IMR-90 (cell line): ENCODE results near the gene DMD. TPM values are rescaled to one million over a fixed set of nuclear protein-coding genes. Genes with fewer than 3 reads are reported as not detected.

ENCODE experiments used
- ATAC-seq: fragments of 200-7000 bp; cut with Tn5 transposase; 2 replicates; pipeline ENCODE4 v1.9.1; 2020; ENCODE audit warnings: low read depth, mild to moderate bottlenecking, moderate library complexity
- BruUV-seq: library from RNA; stranded (reverse); fragments of 400-500 nt; replicated peaks from 2 replicates; lab custom pipeline; 2021; lab: Mats Ljungman, UMichigan
- CTCF ChIA-PET: fragments of 300-600 bp; formaldehyde crosslinking; extraction: SDS; loops from one replicate; lab custom pipeline; 2021; ENCODE audit warnings: antibody characterized with exemption; lab: Yijun Ruan, JAX
- POLR2A ChIA-PET: fragments of 300-600 bp; sonication (Branson Sonifier 250); formaldehyde crosslinking; loops from one replicate; lab custom pipeline; 2022; ENCODE audit warnings: antibody characterized with exemption; ENCODE audit not compliant: unreplicated experiment; lab: Charles Lee
- DNase-seq: peaks from one replicate; pipeline ENCODE4 v3.0.0; 2013
- H2AFZ ChIP-seq: replicated peaks from 2 replicates; pipeline ENCODE3; 2013; ENCODE audit warnings: low read length, mild to moderate bottlenecking; ENCODE audit not compliant: poor library complexity
- H2AK5ac ChIP-seq: 2 replicates; pipeline ENCODE4 v1.6.1; 2013; ENCODE audit warnings: low read depth, low read length, inconsistent platforms
- H2AK9ac ChIP-seq: replicated peaks from 2 replicates; pipeline ENCODE3; 2013; ENCODE audit warnings: mild to moderate bottlenecking, low read depth, low read length, moderate library complexity; ENCODE audit not compliant: poor library complexity
- H2BK120ac ChIP-seq: 2 replicates; pipeline ENCODE4 v1.6.1; 2013; ENCODE audit warnings: low read depth, low read length, inconsistent platforms
- H2BK15ac ChIP-seq: 3 replicates; pipeline ENCODE4 v1.6.1; 2013; ENCODE audit warnings: low read depth, low read length, inconsistent platforms
- H2BK20ac ChIP-seq: 2 replicates; pipeline ENCODE4 v1.6.1; 2013; ENCODE audit warnings: low read depth, mild to moderate bottlenecking, inconsistent platforms, low read length, moderate library complexity
- H2BK5ac ChIP-seq: 2 replicates; pipeline ENCODE4 v1.6.1; 2013; ENCODE audit warnings: mild to moderate bottlenecking, low read depth, low read length, inconsistent platforms; ENCODE audit not compliant: poor library complexity, severe bottlenecking
- H3K14ac ChIP-seq: replicated peaks from 2 replicates; pipeline ENCODE4 v1.6.1; 2013; ENCODE audit warnings: low read depth, low read length, inconsistent platforms
- H3K18ac ChIP-seq: 2 replicates; pipeline ENCODE4 v1.6.1; 2013; ENCODE audit warnings: low read depth, low read length, control low read depth
- H3K23ac ChIP-seq: 2 replicates; pipeline ENCODE4 v1.6.1; 2013; ENCODE audit warnings: low read depth, low read length, inconsistent platforms
- H3K27ac ChIP-seq: 2 replicates; pipeline ENCODE4 v1.5.1; 2013; ENCODE audit warnings: mild to moderate bottlenecking, control low read depth, low read length; ENCODE audit not compliant: insufficient read depth
- H3K27me3 ChIP-seq: 2 replicates; pipeline ENCODE4 v1.6.1; 2013; ENCODE audit warnings: low read length; ENCODE audit not compliant: control insufficient read depth, insufficient read depth
- H3K36me3 ChIP-seq: 2 replicates; pipeline ENCODE4 v1.6.1; 2013; ENCODE audit warnings: low read length, mixed read lengths; ENCODE audit not compliant: control insufficient read depth, insufficient read depth
- H3K4ac ChIP-seq: 2 replicates; pipeline ENCODE4 v1.6.1; 2013; ENCODE audit warnings: low read depth, low read length, inconsistent platforms
- H3K4me1 ChIP-seq: 2 replicates; pipeline ENCODE4 v1.6.1; 2013; ENCODE audit warnings: low read length, mixed read lengths; ENCODE audit not compliant: control insufficient read depth, insufficient read depth
- H3K4me2 ChIP-seq: 2 replicates; pipeline ENCODE4 v1.6.1; 2013; ENCODE audit warnings: low read depth, mild to moderate bottlenecking, control low read depth, low read length, moderate library complexity
- H3K4me3 ChIP-seq: 2 replicates; pipeline ENCODE4 v1.5.1; 2013; ENCODE audit warnings: low read depth, mild to moderate bottlenecking, control low read depth, low read length, moderate library complexity; ENCODE audit not compliant: insufficient read depth
- H3K56ac ChIP-seq: 2 replicates; pipeline ENCODE4 v1.6.1; 2013; ENCODE audit warnings: low read length, inconsistent platforms; ENCODE audit not compliant: insufficient read depth; ENCODE audit errors: extremely low read depth
- H3K79me1 ChIP-seq, 2 experiments: 2 replicates each; pipeline ENCODE4 v1.6.1; 2013; ENCODE audit warnings: low read length in 2 of 2, inconsistent platforms in 1 of 2, low read depth in 1 of 2
- H3K9ac ChIP-seq: 2 replicates; pipeline ENCODE4 v1.6.1; 2013; ENCODE audit warnings: low read depth, low read length, control low read depth
- H3K9me1 ChIP-seq: 2 replicates; pipeline ENCODE4 v1.6.1; 2013; ENCODE audit warnings: low read length, inconsistent platforms; ENCODE audit not compliant: insufficient read depth
- H3K9me3 ChIP-seq: 2 replicates; pipeline ENCODE4 v1.6.1; 2013; ENCODE audit warnings: low read length; ENCODE audit not compliant: control insufficient read depth, insufficient read depth
- H4K20me1 ChIP-seq: 2 replicates; pipeline ENCODE4 v1.6.1; 2013; ENCODE audit warnings: low read length, inconsistent platforms; ENCODE audit not compliant: insufficient read depth
- H4K5ac ChIP-seq: 2 replicates; pipeline ENCODE4 v1.6.1; 2013; ENCODE audit warnings: mild to moderate bottlenecking, low read depth, low read length, control low read depth
- H4K8ac ChIP-seq, 2 experiments: 2 replicates each; pipeline ENCODE4 v1.6.1; 2013; ENCODE audit warnings: low read depth in 2 of 2, low read length in 2 of 2, control low read depth in 1 of 2, inconsistent platforms in 1 of 2
- H4K91ac ChIP-seq: 2 replicates; pipeline ENCODE4 v1.6.1; 2013; ENCODE audit warnings: low read depth, low read length, inconsistent platforms; ENCODE audit not compliant: insufficient read depth
- FOS ChIP-seq: fragments of 150-350 bp; IDR thresholded peaks from 2 replicates; pipeline ENCODE4 v1.6.1; 2016; ENCODE audit warnings: low read depth, low read length
- POLR2A ChIP-seq: IDR thresholded peaks from 2 replicates; pipeline ENCODE4 v1.6.1; 2012; ENCODE audit warnings: mild to moderate bottlenecking, low read depth, low read length
- RFX5 ChIP-seq: IDR thresholded peaks from 2 replicates; pipeline ENCODE4 v1.8.0; 2012; ENCODE audit warnings: low read depth, mild to moderate bottlenecking, low read length, moderate library complexity
- WGBS, 2 experiments: methylation state at CpG; one replicate each; pipeline versions ENCODE4 v1.1.5 to v1.1.7; 2013; ENCODE audit warnings: missing lambda C conversion rate in 2 of 2; ENCODE audit not compliant: insufficient read length in 1 of 2; ENCODE audit errors: extremely low coverage in 2 of 2; 5-methylcytosine and 5-hydroxymethylcytosine counted together
- dilution Hi-C: fragments of 300-500 bp; cut with HindIII; formaldehyde crosslinking; loops from one replicate; pipeline ENCODE4 v1.14.3; 2018; ENCODE audit warnings: low sequenced_read_pairs; ENCODE audit not compliant: unreplicated experiment
- in situ Hi-C: fragments of 300-500 bp; cut with MboI; formaldehyde crosslinking; loops from 3 replicates; pipeline ENCODE4 v1.14.3; 2019; ENCODE audit warnings: low sequenced_read_pairs, inconsistent platforms, mixed read lengths
- intact Hi-C: fragments of 100-400 bp; cut with micrococcal nuclease; formaldehyde crosslinking; loops from 2 replicates; pipeline ENCODE4 v1.10.0; 2022
- polyA plus RNA-seq, 3 experiments: library from polyadenylated mRNA; depleted of rRNA; stranded (reverse); fragments of >200 nt; gene quantifications; 2 replicates each; pipeline ENCODE4 v1.2.3, GENCODE V29; 2012; ENCODE audit warnings: low replicate concordance in 1 of 3
- total RNA-seq: library from RNA; depleted of rRNA; stranded (reverse); fragments of >200 nt; gene quantifications from 2 replicates; pipeline ENCODE4 v1.2.3, GENCODE V29; 2012

The DMD gene
- total and polyA plus RNA-seq, 2 of the 4 experiments (the other 2 are of a cell fraction): 6.6 to 11.8 TPM

DNA sequence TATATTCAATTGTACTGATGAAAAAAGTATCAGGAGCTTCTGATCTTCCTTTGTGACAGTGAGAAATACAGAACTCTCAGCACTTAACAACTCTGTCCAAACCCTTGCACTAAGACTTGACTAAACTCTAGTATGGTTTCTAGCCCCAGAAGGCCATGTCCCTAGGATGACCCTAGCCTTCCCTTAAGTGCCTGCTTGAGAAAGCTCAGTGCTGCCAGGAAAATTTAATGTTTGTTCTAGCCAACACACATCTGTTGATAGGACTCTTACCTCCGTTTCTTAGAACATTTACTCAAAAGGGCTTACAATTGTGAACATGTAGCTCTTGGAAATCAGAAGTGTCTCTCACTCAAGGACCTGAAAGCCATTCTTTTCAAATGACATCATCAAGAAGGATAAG is 1084.4 kb downstream of the DMD start:
- DNase-seq (no peak), ATAC-seq (no peak)
- H4K5ac ChIP-seq: no peak overlapping the region
- H3K9ac ChIP-seq: no peak overlapping the region
- H3K4ac ChIP-seq: no peak overlapping the region
- in situ Hi-C loops: no loop called here
- no peak overlapping the region for H2AK9ac ChIP-seq
- H3K27me3 ChIP-seq: no peaks in the 10 kb centered on the region
- H2BK20ac ChIP-seq: no peak overlapping the region
- no peak overlapping the region for H3K18ac ChIP-seq
- ChIA-PET POLR2A (no interaction called here), CTCF (no interaction called here)
- H3K4me2 ChIP-seq: no peak overlapping the region
- H3K56ac ChIP-seq: no peak overlapping the region
- H3K9me1 ChIP-seq: no peaks in the 10 kb centered on the region
- no peaks in the 10 kb centered on the region for H3K36me3 ChIP-seq
- no CpG with 5 or more reads among the region's 1 CpG for WGBS, 2 experiments
- H3K14ac ChIP-seq: no peak overlapping the region
- no peak overlapping the region for H2BK15ac ChIP-seq
- intact Hi-C loops: no loop called here
- H3K4me3 ChIP-seq: no peak overlapping the region
- no peak overlapping the region for H2AFZ ChIP-seq
- no peak overlapping the region for H3K23ac ChIP-seq
- no TSS peak for BruUV-seq
- TF ChIP-seq FOS (no peak), RFX5 (no peak), POLR2A (no peak)
- no peak overlapping the region for H2BK120ac ChIP-seq
- H4K91ac ChIP-seq: no peak overlapping the region
- no peak overlapping the region for H4K8ac ChIP-seq
- no peaks in the 10 kb centered on the region for H3K9me3 ChIP-seq
- H3K4me1 ChIP-seq: no peaks in the 10 kb centered on the region
- dilution Hi-C loops: no loop called here
- H4K20me1 ChIP-seq: no peaks in the 10 kb centered on the region
- H2AK5ac ChIP-seq: no peak overlapping the region
- no peak overlapping the region for H2BK5ac ChIP-seq
- H3K27ac ChIP-seq: no peak overlapping the region
- H3K79me1 ChIP-seq: no peaks in the 10 kb centered on the region
